ENCODE data around the gene ADRA2B.
A peak's percentile ranks its signal among the peaks of the same experiment; 100 is the strongest.

The ADRA2B gene

GRCh38 chr2:96129528-96130120 lies 13.3 kb upstream of the ADRA2B start:
- Histone ChIP-seq H3K4me1 (ENCODE audit: control insufficient read depth, insufficient read depth, low read depth, low read length) (peaks cover 2% of the 10 kb centered on the region), H4K91ac (ENCODE audit: low read length) (no peak overlapping the region), H3K36me3 (ENCODE audit: control insufficient read depth in 1 of 2, insufficient read depth in 2 of 2, low read depth in 1 of 2, low read length in 2 of 2) (no peaks in the 10 kb centered on the region), H2BK120ac (ENCODE audit: low read depth, low read length) (no peak overlapping the region), H3K18ac (ENCODE audit: low read depth in 1 of 2, low read length in 2 of 2) (no peak overlapping the region), H3K14ac (ENCODE audit: low read length in 2 of 2) (no peak overlapping the region), H2AFZ (ENCODE audit: low read depth, low read length) (no peak overlapping the region), H3K27ac (ENCODE audit: low read length, poor library complexity, severe bottlenecking) (no peak overlapping the region), H3K79me1 (replicated peaks; ENCODE audit: low read length, poor library complexity, severe bottlenecking) (no peaks in the 10 kb centered on the region), H3K4me3 (ENCODE audit: insufficient read depth in 1 of 2, low read depth in 1 of 2, low read length in 2 of 2) (no peak overlapping the region), H2AK5ac (ENCODE audit: low read length, severe bottlenecking) (no peak overlapping the region), H3K4ac (ENCODE audit: low read depth in 1 of 2, low read length in 2 of 2) (no peak overlapping the region), H3K4me2 (ENCODE audit: low read length, poor library complexity, severe bottlenecking) (no peak overlapping the region), H3K9me3 (ENCODE audit: control insufficient read depth, low read length) (no peaks in the 10 kb centered on the region), H2BK12ac (ENCODE audit: low read length in 2 of 2) (no peak overlapping the region), H3K9ac (ENCODE audit: low read length) (no peak overlapping the region), H3K23ac (ENCODE audit: low read length in 2 of 2) (no peak overlapping the region), H2BK15ac (ENCODE audit: low read depth, poor library complexity, severe bottlenecking) (no peak overlapping the region), H3K27me3 (ENCODE audit: control insufficient read depth in 1 of 2, insufficient read depth in 1 of 2, low read length in 2 of 2) (peaks cover 53 to 84% of the 10 kb centered on the region in 2 experiments), H4K8ac (ENCODE audit: low read length) (no peak overlapping the region), H2BK5ac (ENCODE audit: low read depth, low read length, poor library complexity, severe bottlenecking) (no peak overlapping the region)
- DNase-seq = no peak
- WGBS = 83% methylated on average over 15 of the region's 16 CpGs

- DNase-seq = no peak
- Histone ChIP-seq H3K4me1 (ENCODE audit: control insufficient read depth, insufficient read depth, low read depth, low read length) (peaks cover 2% of the 10 kb centered on the region), H3K4me3 (ENCODE audit: insufficient read depth in 1 of 2, low read depth in 1 of 2, low read length in 2 of 2) (no peak overlapping the region), H3K4me2 (ENCODE audit: low read length, poor library complexity, severe bottlenecking) (no peak overlapping the region), H2BK15ac (ENCODE audit: low read depth, poor library complexity, severe bottlenecking) (no peak overlapping the region), H3K23ac (ENCODE audit: low read length in 2 of 2) (no peak overlapping the region), H2BK12ac (ENCODE audit: low read length in 2 of 2) (no peak overlapping the region), H2BK120ac (ENCODE audit: low read depth, low read length) (no peak overlapping the region), H2AFZ (ENCODE audit: low read depth, low read length) (no peak overlapping the region), H2AK5ac (ENCODE audit: low read length, severe bottlenecking) (no peak overlapping the region), H4K8ac (ENCODE audit: low read length) (no peak overlapping the region), H3K4ac (ENCODE audit: low read depth in 1 of 2, low read length in 2 of 2) (no peak overlapping the region), H3K27me3 (ENCODE audit: control insufficient read depth in 1 of 2, insufficient read depth in 1 of 2, low read length in 2 of 2) (peaks cover 55 to 84% of the 10 kb centered on the region in 2 experiments), H4K91ac (ENCODE audit: low read length) (no peak overlapping the region), H3K9me3 (ENCODE audit: control insufficient read depth, low read length) (no peaks in the 10 kb centered on the region), H3K18ac (ENCODE audit: low read depth in 1 of 2, low read length in 2 of 2) (no peak overlapping the region), H3K27ac (ENCODE audit: low read length, poor library complexity, severe bottlenecking) (no peak overlapping the region), H3K36me3 (ENCODE audit: control insufficient read depth in 1 of 2, insufficient read depth in 2 of 2, low read depth in 1 of 2, low read length in 2 of 2) (no peaks in the 10 kb centered on the region), H3K9ac (ENCODE audit: low read length) (no peak overlapping the region), H2BK5ac (ENCODE audit: low read depth, low read length, poor library complexity, severe bottlenecking) (no peak overlapping the region), H3K79me1 (replicated peaks; ENCODE audit: low read length, poor library complexity, severe bottlenecking) (no peaks in the 10 kb centered on the region), H3K14ac (ENCODE audit: low read length in 2 of 2) (no peak overlapping the region)
- WGBS = 86% methylated on average over 5 of the region's 6 CpGs
Measured at GRCh38 chr2:96128456-96128855, 12.1 kb upstream of the ADRA2B start.

- no peak overlapping the region for H2BK5ac ChIP-seq (ENCODE audit: low read depth, low read length, poor library complexity, severe bottlenecking)
- H4K8ac ChIP-seq (ENCODE audit: low read length) = no peak overlapping the region
- no peak overlapping the region for H3K4ac ChIP-seq (ENCODE audit: low read depth in 1 of 2, low read length in 2 of 2)
- peak overlapping the region in 1 of 2 experiments; percentile 15 for H3K4me3 ChIP-seq (ENCODE audit: insufficient read depth in 1 of 2, low read depth in 1 of 2, low read length in 2 of 2)
- H3K23ac ChIP-seq (ENCODE audit: low read length in 2 of 2) = no peak overlapping the region
- peaks cover 63 to 88% of the 10 kb centered on the region in 2 experiments for H3K27me3 ChIP-seq (ENCODE audit: control insufficient read depth in 1 of 2, insufficient read depth in 1 of 2, low read length in 2 of 2)
- H2AK5ac ChIP-seq (ENCODE audit: low read length, severe bottlenecking) = no peak overlapping the region
- no peaks in the 10 kb centered on the region for H3K4me1 ChIP-seq (ENCODE audit: control insufficient read depth, insufficient read depth, low read depth, low read length)
- no peak overlapping the region for H2BK15ac ChIP-seq (ENCODE audit: low read depth, poor library complexity, severe bottlenecking)
- H4K91ac ChIP-seq (ENCODE audit: low read length) = no peak overlapping the region
- H3K14ac ChIP-seq (ENCODE audit: low read length in 2 of 2) = peak overlapping the region in 1 of 2 experiments; percentile 39
- no peaks in the 10 kb centered on the region for H3K9me3 ChIP-seq (ENCODE audit: control insufficient read depth, low read length)
- no peak overlapping the region for H3K9ac ChIP-seq (ENCODE audit: low read length)
- H3K36me3 ChIP-seq (ENCODE audit: control insufficient read depth in 1 of 2, insufficient read depth in 2 of 2, low read depth in 1 of 2, low read length in 2 of 2) = no peaks in the 10 kb centered on the region
- H3K18ac ChIP-seq (ENCODE audit: low read depth in 1 of 2, low read length in 2 of 2) = no peak overlapping the region
- H2BK120ac ChIP-seq (ENCODE audit: low read depth, low read length) = no peak overlapping the region
- WGBS = 88% methylated on average over 14 of the region's 14 CpGs
- H3K4me2 ChIP-seq (ENCODE audit: low read length, poor library complexity, severe bottlenecking) = no peak overlapping the region
- no peak overlapping the region for H2BK12ac ChIP-seq (ENCODE audit: low read length in 2 of 2)
- H2AFZ ChIP-seq (ENCODE audit: low read depth, low read length) = no peak overlapping the region
- no peaks in the 10 kb centered on the region for H3K79me1 ChIP-seq (replicated peaks; ENCODE audit: low read length, poor library complexity, severe bottlenecking)
- DNase-seq = no peak
- no peak overlapping the region for H3K27ac ChIP-seq (ENCODE audit: low read length, poor library complexity, severe bottlenecking)
Measured at GRCh38 chr2:96124406-96125265, 8.3 kb upstream of the ADRA2B start.

- H3K23ac ChIP-seq (ENCODE audit: low read length in 2 of 2) = no peak overlapping the region
- WGBS = 91% methylated on average over 11 of the region's 11 CpGs
- no peaks in the 10 kb centered on the region for H3K79me1 ChIP-seq (replicated peaks; ENCODE audit: low read length, poor library complexity, severe bottlenecking)
Measured at GRCh38 chr2:96123936-96124335, 7.6 kb upstream of the ADRA2B start.

More at GRCh38 chr2:96123936-96124335, 7.6 kb upstream of the ADRA2B start:
- Histone ChIP-seq H2BK12ac (ENCODE audit: low read length in 2 of 2) (no peak overlapping the region), H3K27ac (ENCODE audit: low read length, poor library complexity, severe bottlenecking) (no peak overlapping the region), H3K18ac (ENCODE audit: low read depth in 1 of 2, low read length in 2 of 2) (no peak overlapping the region), H2AFZ (ENCODE audit: low read depth, low read length) (no peak overlapping the region), H3K4me3 (ENCODE audit: insufficient read depth in 1 of 2, low read depth in 1 of 2, low read length in 2 of 2) (no peak overlapping the region), H3K9ac (ENCODE audit: low read length) (no peak overlapping the region), H3K4me2 (ENCODE audit: low read length, poor library complexity, severe bottlenecking) (no peak overlapping the region), H3K27me3 (ENCODE audit: control insufficient read depth in 1 of 2, insufficient read depth in 1 of 2, low read length in 2 of 2) (peaks cover 67 to 89% of the 10 kb centered on the region in 2 experiments), H2BK120ac (ENCODE audit: low read depth, low read length) (no peak overlapping the region), H2BK15ac (ENCODE audit: low read depth, poor library complexity, severe bottlenecking) (no peak overlapping the region), H4K8ac (ENCODE audit: low read length) (no peak overlapping the region), H2BK5ac (ENCODE audit: low read depth, low read length, poor library complexity, severe bottlenecking) (no peak overlapping the region), H4K91ac (ENCODE audit: low read length) (no peak overlapping the region), H3K4me1 (ENCODE audit: control insufficient read depth, insufficient read depth, low read depth, low read length) (no peaks in the 10 kb centered on the region), H3K4ac (ENCODE audit: low read depth in 1 of 2, low read length in 2 of 2) (no peak overlapping the region), H3K14ac (ENCODE audit: low read length in 2 of 2) (no peak overlapping the region), H3K36me3 (ENCODE audit: control insufficient read depth in 1 of 2, insufficient read depth in 2 of 2, low read depth in 1 of 2, low read length in 2 of 2) (no peaks in the 10 kb centered on the region), H3K9me3 (ENCODE audit: control insufficient read depth, low read length) (no peaks in the 10 kb centered on the region), H2AK5ac (ENCODE audit: low read length, severe bottlenecking) (no peak overlapping the region)
- DNase-seq = no peak
